HepG2 (cell line): Measurements from ENCODE around the gene POLR2H. TPM values are rescaled to one million over a fixed set of nuclear protein-coding genes. Genes with fewer than 3 reads are reported as not detected.

ENCODE experiments used
- FLYWCH1 ChIP-seq: sonication (generic); formaldehyde crosslinking; IDR thresholded peaks from 2 replicates; pipeline ENCODE4 v1.8.1; 2023; ENCODE audit warnings: mild to moderate bottlenecking, missing genetic modification reagents
- MAFG ChIP-seq: sonication (generic); formaldehyde crosslinking; IDR thresholded peaks from 2 replicates; pipeline ENCODE4 v1.5.1; 2020; ENCODE audit warnings: mild to moderate bottlenecking, missing genetic modification reagents
- MED1 ChIP-seq: sonication (generic); formaldehyde crosslinking; IDR thresholded peaks from 2 replicates; pipeline ENCODE4 v1.4.0; 2020; ENCODE audit warnings: missing genetic modification reagents
- MEIS1 ChIP-seq: sonication (generic); formaldehyde crosslinking; IDR thresholded peaks from 2 replicates; pipeline ENCODE4 v1.9.0; 2021; ENCODE audit warnings: mild to moderate bottlenecking, missing genetic modification reagents, moderate library complexity, borderline replicate concordance
- MNT ChIP-seq: fragments of 450-650 bp; IDR thresholded peaks from 2 replicates; pipeline ENCODE4 v1.6.1; 2016
- MTF2 ChIP-seq: sonication (generic); formaldehyde crosslinking; IDR thresholded peaks from 2 replicates; pipeline ENCODE4 v1.5.0; 2020; ENCODE audit warnings: missing genetic modification reagents, borderline replicate concordance
- MXD1 ChIP-seq: sonication (generic); formaldehyde crosslinking; IDR thresholded peaks from 2 replicates; pipeline ENCODE4 v1.4.0; 2020; ENCODE audit warnings: mild to moderate bottlenecking, missing genetic modification reagents
- NR1H2 ChIP-seq: sonication (generic); formaldehyde crosslinking; IDR thresholded peaks from 2 replicates; pipeline ENCODE4 v1.8.1; 2022; ENCODE audit warnings: low read depth, missing genetic modification reagents, borderline replicate concordance
- PITX1 ChIP-seq: sonication (generic); formaldehyde crosslinking; IDR thresholded peaks from 2 replicates; pipeline ENCODE4 v1.5.1; 2020; ENCODE audit warnings: mild to moderate bottlenecking, missing genetic modification reagents
- POGZ ChIP-seq: sonication (generic); formaldehyde crosslinking; IDR thresholded peaks from 2 replicates; pipeline ENCODE4 v1.4.0; 2020; ENCODE audit warnings: mild to moderate bottlenecking, missing genetic modification reagents
- POLR2AphosphoS5 ChIP-seq: IDR thresholded peaks from 2 replicates; pipeline ENCODE4 v1.6.1; 2012; ENCODE audit warnings: low read depth, low read length
- RARA ChIP-seq: IDR thresholded peaks from 2 replicates; pipeline ENCODE4 v1.6.1; 2016; ENCODE audit warnings: missing genetic modification reagents, missing compliant biosample characterization
- SALL2 ChIP-seq: sonication (generic); formaldehyde crosslinking; IDR thresholded peaks from 2 replicates; pipeline ENCODE4 v1.8.1; 2023; ENCODE audit warnings: mild to moderate bottlenecking, missing genetic modification reagents, inconsistent platforms
- SOX6 ChIP-seq, 2 experiments: fragments of 450-650 bp in 1 of 2; sonication (generic) in 1 of 2; formaldehyde crosslinking in 1 of 2; IDR thresholded peaks; 2 replicates each; pipeline versions ENCODE4 v1.4.0 to v1.6.1; 2017 to 2020; ENCODE audit warnings: antibody characterized with exemption in 1 of 2, mild to moderate bottlenecking in 1 of 2, missing genetic modification reagents in 1 of 2
- ZBTB21 ChIP-seq: sonication (generic); formaldehyde crosslinking; IDR thresholded peaks from 2 replicates; pipeline ENCODE4 v1.4.0; 2020; ENCODE audit warnings: missing genetic modification reagents
- ZBTB3 ChIP-seq: sonication (generic); formaldehyde crosslinking; IDR thresholded peaks from 2 replicates; pipeline ENCODE4 v1.4.0; 2020; ENCODE audit warnings: low read depth, mild to moderate bottlenecking, moderate library complexity, missing genetic modification reagents, borderline replicate concordance
- ZFYVE20 ChIP-seq: sonication (generic); formaldehyde crosslinking; IDR thresholded peaks from 2 replicates; pipeline ENCODE4 v1.8.0; 2023; ENCODE audit warnings: low read depth, mild to moderate bottlenecking, moderate library complexity, missing genetic modification reagents, borderline replicate concordance
- ZNF253 ChIP-seq: sonication (generic); formaldehyde crosslinking; IDR thresholded peaks from 2 replicates; pipeline ENCODE4 v1.8.0; 2022; ENCODE audit warnings: mild to moderate bottlenecking, missing genetic modification reagents, borderline replicate concordance
- ZNF274 ChIP-seq: sonication (generic); formaldehyde crosslinking; IDR thresholded peaks from 2 replicates; pipeline ENCODE4 v1.5.1; 2020; ENCODE audit warnings: mild to moderate bottlenecking, missing genetic modification reagents
- ZNF605 ChIP-seq: sonication (generic); formaldehyde crosslinking; IDR thresholded peaks from 2 replicates; pipeline ENCODE4 v1.8.0; 2022; ENCODE audit warnings: mild to moderate bottlenecking, missing genetic modification reagents
- ZNF747 ChIP-seq: sonication (generic); formaldehyde crosslinking; IDR thresholded peaks from 2 replicates; pipeline ENCODE4 v1.8.1; 2023; ENCODE audit warnings: missing genetic modification reagents, mild to moderate bottlenecking, borderline replicate concordance
- ZNF761 ChIP-seq: sonication (generic); formaldehyde crosslinking; conservative IDR thresholded peaks from 2 replicates; pipeline ENCODE4 v1.4.0; 2020; ENCODE audit warnings: mild to moderate bottlenecking, missing genetic modification reagents
- ZSCAN12 ChIP-seq: sonication (generic); formaldehyde crosslinking; IDR thresholded peaks from 2 replicates; pipeline ENCODE4 v1.9.0; 2021; ENCODE audit warnings: mild to moderate bottlenecking, missing genetic modification reagents
- polyA plus RNA-seq, 8 experiments: library from polyadenylated mRNA; depleted of rRNA in 3 of 8; stranded (reverse) in 7 of 8; unstranded in 1 of 8; fragments of >200 nt; fragmentation: Illumina TruSeq in 4 of 8; extraction: Trizol in 4 of 8; gene quantifications; 2 replicates each; pipeline versions ENCODE4 v1.2.1 to v1.2.3, GENCODE V29; 2011 to 2016; ENCODE audit warnings: low read depth in 4 of 8, missing spikeins in 1 of 8, mixed read lengths in 1 of 8; ENCODE audit not compliant: insufficient read depth in 1 of 8
- total RNA-seq, 5 experiments: library from RNA; depleted of rRNA; stranded (reverse); fragments of >200 nt; fragmentation: Illumina TruSeq; extraction: Trizol; gene quantifications; 2 replicates each; pipeline ENCODE4 v1.2.3, GENCODE V29; 2016; ENCODE audit warnings: low read depth in 1 of 5
- TF ChIP-seq, protein P1 (sequence below): sonication (generic); formaldehyde crosslinking; IDR thresholded peaks from 2 replicates; pipeline ENCODE4 v1.5.1; 2020; ENCODE audit warnings: missing genetic modification reagents, mild to moderate bottlenecking, borderline replicate concordance
- TF ChIP-seq, protein P2 (sequence below): sonication (generic); formaldehyde crosslinking; IDR thresholded peaks from 2 replicates; pipeline ENCODE4 v1.5.0; 2020; ENCODE audit warnings: mild to moderate bottlenecking, low read depth, missing genetic modification reagents, borderline replicate concordance
- TF ChIP-seq, protein P3 (sequence below): sonication (generic); formaldehyde crosslinking; IDR thresholded peaks from 2 replicates; pipeline ENCODE4 v1.5.0; 2020; ENCODE audit warnings: missing genetic modification reagents

Gene POLR2H
- total and polyA plus RNA-seq, 2 of the 13 experiments (the other 11 are each of a cell fraction or from before 2014, with no cell fraction given), result 118 to 194 TPM

DNA sequence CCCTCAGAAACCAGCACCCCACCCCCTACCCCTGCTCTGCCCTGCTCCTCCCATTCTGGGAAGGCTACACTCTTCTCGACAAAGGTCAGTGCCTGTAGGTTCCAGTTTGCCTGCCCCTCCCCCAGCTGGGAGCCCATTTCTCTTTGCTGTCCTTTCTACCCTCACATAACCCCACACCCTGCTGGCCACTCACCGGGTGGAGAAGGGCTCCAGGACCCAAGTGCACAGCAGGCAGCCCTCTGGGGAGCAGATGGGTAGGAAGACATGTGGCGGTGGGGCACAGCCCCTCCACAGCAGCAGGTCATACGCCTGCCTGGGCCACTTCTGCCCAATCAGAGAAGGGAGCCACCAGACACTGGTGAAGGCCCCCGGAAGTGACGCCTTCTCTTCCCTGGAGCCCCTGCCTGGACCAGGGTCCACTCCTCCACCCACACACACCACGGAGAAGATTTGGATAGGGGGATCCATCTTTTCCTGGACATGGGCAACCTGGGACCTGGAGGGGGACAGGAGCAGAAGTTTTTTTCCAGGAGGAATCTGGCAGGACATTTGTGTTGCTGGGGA lies 16.5 kb downstream of the POLR2H start, which contains the start of gene THPO (continued):
- TF ChIP-seq, protein P1, sequence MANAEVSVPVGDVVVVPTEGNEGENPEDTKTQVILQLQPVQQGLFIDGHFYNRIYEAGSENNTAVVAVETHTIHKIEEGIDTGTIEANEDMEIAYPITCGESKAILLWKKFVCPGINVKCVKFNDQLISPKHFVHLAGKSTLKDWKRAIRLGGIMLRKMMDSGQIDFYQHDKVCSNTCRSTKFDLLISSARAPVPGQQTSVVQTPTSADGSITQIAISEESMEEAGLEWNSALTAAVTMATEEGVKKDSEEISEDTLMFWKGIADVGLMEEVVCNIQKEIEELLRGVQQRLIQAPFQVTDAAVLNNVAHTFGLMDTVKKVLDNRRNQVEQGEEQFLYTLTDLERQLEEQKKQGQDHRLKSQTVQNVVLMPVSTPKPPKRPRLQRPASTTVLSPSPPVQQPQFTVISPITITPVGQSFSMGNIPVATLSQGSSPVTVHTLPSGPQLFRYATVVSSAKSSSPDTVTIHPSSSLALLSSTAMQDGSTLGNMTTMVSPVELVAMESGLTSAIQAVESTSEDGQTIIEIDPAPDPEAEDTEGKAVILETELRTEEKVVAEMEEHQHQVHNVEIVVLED (CRISPR knock-in tag), result peak; percentile 37; the same call in 1 of the 2 replicates
- TF ChIP-seq ZBTB21 (CRISPR knock-in tag) (peak; percentile 43; the same call in 1 of the 2 replicates), NR1H2 (CRISPR knock-in tag) (no peak), RARA (CRISPR knock-in tag) (no peak; the same call in 1 of the 2 replicates), POGZ (CRISPR knock-in tag) (no peak), ZNF747 (0 out of 2 replicates have a peak, but pooled peaks have one; percentile 16), SALL2 (CRISPR knock-in tag) (no peak), ZNF253 (CRISPR knock-in tag) (no peak), ZNF761 (0 out of 2 replicates have a peak, but pooled peaks have one; percentile 58), ZSCAN12 (CRISPR knock-in tag) (no peak), FLYWCH1 (CRISPR knock-in tag) (no peak), MAFG (CRISPR knock-in tag) (no peak), ZNF605 (peak; percentile 63), ZFYVE20 (no peak), PITX1 (no peak), SOX6 (IDR thresholded peaks at IDR 0.05) (no peak), SOX6 (CRISPR knock-in tag; IDR thresholded peaks at IDR 0.05) (no peak), MED1 (CRISPR knock-in tag) (peak; percentile 66), MXD1 (CRISPR knock-in tag) (no peak; the same call in 1 of the 2 replicates), MEIS1 (CRISPR knock-in tag) (0 out of 2 replicates have a peak, but pooled peaks have one; percentile 29), POLR2AphosphoS5 (peak; percentile 92), ZNF274 (CRISPR knock-in tag) (peak; percentile 36; the same call in 1 of the 2 replicates), MNT (peak; percentile 57), MTF2 (CRISPR knock-in tag) (no peak), ZBTB3 (CRISPR knock-in tag) (no peak)
- TF ChIP-seq, protein P2, sequence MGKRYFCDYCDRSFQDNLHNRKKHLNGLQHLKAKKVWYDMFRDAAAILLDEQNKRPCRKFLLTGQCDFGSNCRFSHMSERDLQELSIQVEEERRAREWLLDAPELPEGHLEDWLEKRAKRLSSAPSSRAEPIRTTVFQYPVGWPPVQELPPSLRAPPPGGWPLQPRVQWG (CRISPR knock-in tag), result no peak
- TF ChIP-seq, protein P3, sequence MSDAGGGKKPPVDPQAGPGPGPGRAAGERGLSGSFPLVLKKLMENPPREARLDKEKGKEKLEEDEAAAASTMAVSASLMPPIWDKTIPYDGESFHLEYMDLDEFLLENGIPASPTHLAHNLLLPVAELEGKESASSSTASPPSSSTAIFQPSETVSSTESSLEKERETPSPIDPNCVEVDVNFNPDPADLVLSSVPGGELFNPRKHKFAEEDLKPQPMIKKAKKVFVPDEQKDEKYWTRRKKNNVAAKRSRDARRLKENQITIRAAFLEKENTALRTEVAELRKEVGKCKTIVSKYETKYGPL (CRISPR knock-in tag), result no peak
